Measurements from ENCODE around the gene SRRM5.

DNA sequence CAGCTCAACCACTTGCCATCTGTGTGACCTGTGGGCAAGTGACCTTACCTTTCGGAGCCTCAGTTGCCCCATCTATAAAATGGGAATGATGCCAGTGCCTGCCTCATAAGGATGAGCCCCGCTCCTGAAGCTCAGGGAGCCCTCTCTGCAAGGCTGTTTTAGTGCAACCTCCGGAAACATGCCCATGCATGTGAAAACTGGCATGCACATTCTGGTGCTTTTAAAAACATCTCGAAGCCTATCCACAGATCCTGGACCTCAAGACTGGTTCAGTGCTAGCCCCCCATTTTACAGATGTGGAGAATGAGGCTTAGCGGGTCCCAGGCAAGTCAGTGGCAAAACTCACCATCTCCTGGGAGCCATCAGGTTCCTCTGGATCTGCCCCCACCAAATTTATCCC lies 22.2 kb downstream of the SRRM5 start:
- TF ChIP-seq POLR2A (IDR thresholded peaks at IDR 0.05; ENCODE audit: low read length) (no peak), GATA1 (IDR thresholded peaks at IDR 0.05; ENCODE audit: low read depth, low read length) (no peak)
